PC-9 (cell line): ENCODE measurements around the gene SMC4. TPM values are rescaled to one million over a fixed set of nuclear protein-coding genes. Genes with fewer than 3 reads are reported as not detected.

Source experiments
- BruUV-seq: library from RNA; stranded (reverse); fragments of 400-500 nt; replicated peaks from 2 replicates; lab custom pipeline; 2021; lab: Mats Ljungman, UMichigan
- CTCF ChIA-PET: fragments of 300-600 bp; sonication (Branson Sonifier 250); formaldehyde crosslinking; loops from one replicate; lab custom pipeline; 2022; ENCODE audit warnings: antibody characterized with exemption; lab: Charles Lee
- POLR2A ChIA-PET: fragments of 300-600 bp; sonication (Branson Sonifier 250); formaldehyde crosslinking; loops from one replicate; lab custom pipeline; 2022; ENCODE audit warnings: antibody characterized with exemption; ENCODE audit not compliant: unreplicated experiment; lab: Charles Lee
- DNase-seq, 2 experiments: peaks; one replicate each; pipeline versions ENCODE4 v3.0.0 to v3.0.0-alpha.2; 2015 to 2022; ENCODE audit warnings: mixed read lengths in 1 of 2
- H2AFZ ChIP-seq: fragments of 200-600 bp; sonication (generic); 2 replicates; pipeline ENCODE4 v1.8.1; 2017; ENCODE audit warnings: antibody characterized with exemption
- H3F3A ChIP-seq: fragments of 200-600 bp; sonication (generic); 2 replicates; pipeline ENCODE4 v1.8.1; 2017; ENCODE audit warnings: antibody characterized with exemption, mild to moderate bottlenecking, low read depth; ENCODE audit not compliant: insufficient read depth
- H3K27ac ChIP-seq: fragments of 200-600 bp; sonication (generic); 2 replicates; pipeline ENCODE4 v1.6.1; 2016; ENCODE audit warnings: mixed run types
- H3K27me3 ChIP-seq: fragments of 200-600 bp; sonication (generic); 2 replicates; pipeline ENCODE4 v1.6.1; 2016; ENCODE audit warnings: low read depth, mixed run types; ENCODE audit not compliant: insufficient read depth
- H3K36me3 ChIP-seq: fragments of 200-600 bp; sonication (generic); 2 replicates; pipeline ENCODE4 v1.6.1; 2016; ENCODE audit warnings: low read depth, mixed run types
- H3K4me1 ChIP-seq: fragments of 200-600 bp; sonication (generic); replicated peaks from 2 replicates; pipeline ENCODE4 v1.6.1; 2016; ENCODE audit warnings: mixed run types; ENCODE audit not compliant: insufficient read depth
- H3K4me2 ChIP-seq: fragments of 200-600 bp; sonication (generic); 2 replicates; pipeline ENCODE4 v1.6.1; 2017; ENCODE audit warnings: mixed run types
- H3K4me3 ChIP-seq: fragments of 200-600 bp; sonication (generic); 2 replicates; pipeline ENCODE4 v1.6.1; 2016; ENCODE audit warnings: mixed run types
- H3K79me2 ChIP-seq: fragments of 200-600 bp; sonication (generic); 2 replicates; pipeline ENCODE4 v1.6.1; 2017; ENCODE audit warnings: low read depth, mixed run types
- H3K9me2 ChIP-seq: fragments of 200-600 bp; sonication (generic); 2 replicates; pipeline ENCODE4 v1.8.1; 2017; ENCODE audit warnings: mild to moderate bottlenecking; ENCODE audit not compliant: insufficient read depth
- H3K9me3 ChIP-seq: fragments of 200-600 bp; sonication (generic); 2 replicates; pipeline ENCODE4 v1.8.1; 2016; ENCODE audit warnings: low read depth; ENCODE audit not compliant: insufficient read depth
- H4K20me1 ChIP-seq: fragments of 200-600 bp; sonication (generic); 2 replicates; pipeline ENCODE4 v1.8.1; 2017; ENCODE audit not compliant: insufficient read depth
- CTCF ChIP-seq: fragments of 200-600 bp; sonication (generic); conservative IDR thresholded peaks from 2 replicates; pipeline ENCODE4 v1.6.1; 2017; ENCODE audit warnings: mixed run types, antibody characterized with exemption, mild to moderate bottlenecking, moderate library complexity
- EZH2 ChIP-seq: fragments of 200-600 bp; sonication (generic); IDR thresholded peaks from 2 replicates; pipeline ENCODE4 v1.8.0; 2017; ENCODE audit warnings: antibody characterized with exemption, low read depth
- intact Hi-C: fragments of 100-400 bp; cut with micrococcal nuclease; formaldehyde crosslinking; loops from one replicate; pipeline ENCODE4 v1.10.0; 2022; ENCODE audit not compliant: unreplicated experiment
- total RNA-seq: library from RNA; stranded (reverse); gene quantifications from 2 replicates; pipeline ENCODE4 v1.2.3, GENCODE V29; 2021

The SMC4 gene
- total RNA-seq, 1 experiment from 2014 or later, result 181 TPM

- Histone ChIP-seq H3K79me2 (peaks cover 95% of the 10 kb centered on the region), H3K36me3 (peaks cover 19% of the 10 kb centered on the region), H3F3A (peaks cover 12% of the 10 kb centered on the region), H3K9me3 (no peaks in the 10 kb centered on the region), H2AFZ (peak overlapping the region; percentile 93; the same call in 1 of the 2 replicates), H3K4me2 (peak overlapping the region; percentile 86), H3K9me2 (no peaks in the 10 kb centered on the region), H3K4me1 (peaks cover 31% of the 10 kb centered on the region), H3K27me3 (no peaks in the 10 kb centered on the region), H4K20me1 (peaks cover 11% of the 10 kb centered on the region), H3K27ac (peak overlapping the region; percentile 67), H3K4me3 (peak overlapping the region; percentile 90)
- intact Hi-C loops, result loop anchor here (2.0 to 10.0 kb wide), 2 partner anchors 46 to 768 kb away; partner anchors contain the start of gene TRIM59
- no TSS peak for BruUV-seq
- ChIA-PET CTCF (interaction anchor here (0.6 to 0.7 kb wide), 2 partner anchors 40 to 1641 kb away, joined by 3 to 5 read pairs; no protein-coding TSS in a partner anchor), POLR2A (no interaction called here)
- TF ChIP-seq EZH2 (no peak), CTCF (no peak)
- no peak for DNase-seq
Observed at GRCh38 chr3:160403028-160403545, 3.6 kb downstream of the SMC4 start.

- Histone ChIP-seq H3K36me3 (peaks cover 24% of the 10 kb centered on the region), H3K4me3 (no peak overlapping the region; the same call in 1 of the 2 replicates), H3K27me3 (no peaks in the 10 kb centered on the region), H3K9me2 (no peaks in the 10 kb centered on the region), H3K9me3 (no peaks in the 10 kb centered on the region), H4K20me1 (peaks cover 11% of the 10 kb centered on the region), H3K4me2 (peak overlapping the region; percentile 86), H3K27ac (peak overlapping the region; percentile 67), H3K79me2 (peaks cover 94% of the 10 kb centered on the region), H3F3A (peaks cover 19% of the 10 kb centered on the region), H2AFZ (peak overlapping the region; percentile 16; the same call in 1 of the 2 replicates), H3K4me1 (peaks cover 28% of the 10 kb centered on the region)
- BruUV-seq, result no TSS peak
- CTCF ChIA-PET, result no interaction called here
- POLR2A ChIA-PET, result no interaction called here
- intact Hi-C loops, result loop anchor here (2.0 to 10.0 kb wide), 2 partner anchors 45 to 769 kb away; partner anchors contain the start of gene TRIM59
- DNase-seq, result no peak
- no peak for TF ChIP-seq CTCF
- no peak for TF ChIP-seq EZH2
Observed at GRCh38 chr3:160403796-160404470, 4.5 kb downstream of the SMC4 start.

- intact Hi-C loops, result loop anchor here (2.0 to 10.0 kb wide), 2 partner anchors 17 to 775 kb away; no protein-coding TSS in a partner anchor
- H3K4me2 ChIP-seq, result no peak overlapping the region
- no peak overlapping the region for H3K4me3 ChIP-seq
- no peaks in the 10 kb centered on the region for H3K9me2 ChIP-seq
- H4K20me1 ChIP-seq, result peaks cover 6% of the 10 kb centered on the region; the same call in 1 of the 2 replicates
- peaks cover 77% of the 10 kb centered on the region for H3K79me2 ChIP-seq
- POLR2A ChIA-PET, result interaction anchor here (0.5 kb wide), 1 partner anchor 1735 kb away, joined by 10 read pairs; no protein-coding TSS in a partner anchor
- TSS peak; percentile 1 for BruUV-seq
- DNase-seq, result no peak
- no peaks in the 10 kb centered on the region for H3K9me3 ChIP-seq
- TF ChIP-seq CTCF (no peak), EZH2 (no peak)
- peak overlapping the region; percentile 20 for H3K27ac ChIP-seq
- H3K36me3 ChIP-seq, result peaks cover 65% of the 10 kb centered on the region
- no peaks in the 10 kb centered on the region for H3K27me3 ChIP-seq
- H3F3A ChIP-seq, result peaks cover 62% of the 10 kb centered on the region
- H3K4me1 ChIP-seq, result no peaks in the 10 kb centered on the region
- CTCF ChIA-PET, result no interaction called here
- no peak overlapping the region for H2AFZ ChIP-seq
Observed at GRCh38 chr3:160409812-160410610, 10.6 kb downstream of the SMC4 start.
